ENCODE measurements around the gene EMCN.
"Not testable (repeated sequence)": the region's sequence is repeated elsewhere in the genome, so short reads cannot be mapped to it uniquely, and the experiment has no call there.

The EMCN gene

GRCh38 chr4:100369871-100370270 lies 148.0 kb downstream of the EMCN start:
- no peaks in the 10 kb centered on the region for H3K4me1 Mint-ChIP-seq
- ATAC-seq, result no peak
- H3K27me3 Mint-ChIP-seq, result no peaks in the 10 kb centered on the region
- H3K9me3 Mint-ChIP-seq, result no peaks in the 10 kb centered on the region
- no peak overlapping the region for H3K4me3 Mint-ChIP-seq
- H3K27ac Mint-ChIP-seq, result no peak overlapping the region
- H3K36me3 Mint-ChIP-seq, result no peaks in the 10 kb centered on the region

DNA sequence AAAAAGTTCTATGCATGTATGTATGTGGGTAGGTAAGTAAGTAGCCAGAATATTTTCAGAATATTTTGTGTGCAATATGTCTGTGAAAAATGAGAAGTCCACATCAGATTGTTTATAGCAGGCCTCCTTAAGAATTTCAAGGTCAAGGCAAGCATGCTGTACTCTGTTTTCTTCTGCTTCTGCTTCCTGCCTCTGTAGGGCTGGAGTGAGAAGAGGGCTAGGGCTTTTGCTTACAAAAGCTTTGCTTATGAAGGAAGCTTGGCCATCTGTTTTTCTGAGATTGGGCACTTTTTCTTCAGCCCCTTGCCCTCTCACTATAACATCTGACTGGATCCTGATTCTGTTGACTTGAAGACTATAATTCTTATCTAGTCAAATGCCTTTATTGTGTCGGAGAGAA lies 150.4 kb downstream of the EMCN start:
- H3K9me3 Mint-ChIP-seq, result no peaks in the 10 kb centered on the region
- H3K4me1 Mint-ChIP-seq, result no peaks in the 10 kb centered on the region
- no peak for ATAC-seq
- H3K27me3 Mint-ChIP-seq, result no peaks in the 10 kb centered on the region
- no peak overlapping the region for H3K4me3 Mint-ChIP-seq
- H3K27ac Mint-ChIP-seq, result no peak overlapping the region
- no peaks in the 10 kb centered on the region for H3K36me3 Mint-ChIP-seq

DNA sequence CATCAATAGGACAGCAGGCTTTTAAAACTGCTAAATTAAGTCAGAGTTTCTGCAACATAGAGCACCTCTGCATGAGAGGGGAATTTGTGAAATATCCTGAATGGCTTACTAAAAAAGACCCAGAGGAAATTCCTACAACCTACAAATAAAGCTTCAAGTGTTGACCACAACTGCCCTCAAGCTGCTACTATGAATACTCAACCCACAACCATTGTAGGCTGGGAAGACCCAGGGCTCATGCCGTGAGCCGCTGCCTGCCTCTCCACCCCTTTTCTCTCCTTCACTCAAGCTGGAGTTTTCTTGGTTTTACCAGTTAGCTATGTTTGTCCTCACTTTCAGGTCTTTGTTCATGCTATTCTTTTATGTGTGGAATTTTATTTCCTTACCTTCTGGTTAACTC lies 151.6 kb downstream of the EMCN start:
- H3K4me3 Mint-ChIP-seq, result no peak overlapping the region

DNA sequence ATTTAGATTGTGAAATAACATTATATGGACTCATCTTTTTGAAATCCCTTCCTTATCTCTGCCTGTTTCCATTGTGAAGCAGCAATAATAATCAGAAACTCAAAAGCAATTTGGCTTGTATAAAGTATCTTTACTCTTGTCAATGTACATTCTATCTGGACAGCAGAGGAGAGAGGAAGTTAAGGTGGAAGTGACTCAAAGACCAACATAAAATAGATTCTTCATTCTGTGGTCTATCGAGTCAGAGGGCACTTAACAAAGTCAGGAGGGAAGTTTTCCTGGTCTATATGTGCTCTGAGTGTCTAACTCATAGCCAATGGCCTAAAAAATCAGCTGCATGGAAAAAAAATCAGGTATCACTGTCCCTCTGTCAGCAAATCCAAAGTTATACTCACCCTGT lies 155.5 kb downstream of the EMCN start:
- Mint-ChIP-seq H3K9me3 (peaks cover 3% of the 10 kb centered on the region), H3K4me1 (no peaks in the 10 kb centered on the region), H3K27ac (no peak overlapping the region), H3K27me3 (peaks cover 16% of the 10 kb centered on the region), H3K36me3 (peaks cover 3% of the 10 kb centered on the region), H3K4me3 (no peak overlapping the region)
- no peak for ATAC-seq

More for the DNA sequence above, 151.6 kb downstream of the EMCN start:
- H3K27ac Mint-ChIP-seq, result no peak overlapping the region
- no peaks in the 10 kb centered on the region for H3K9me3 Mint-ChIP-seq
- ATAC-seq, result peak; percentile 51
- no peaks in the 10 kb centered on the region for H3K36me3 Mint-ChIP-seq
- H3K27me3 Mint-ChIP-seq, result no peaks in the 10 kb centered on the region
- no peaks in the 10 kb centered on the region for H3K4me1 Mint-ChIP-seq

GRCh38 chr4:100361336-100361735 lies 156.5 kb downstream of the EMCN start:
- H3K27me3 Mint-ChIP-seq, result peaks cover 16% of the 10 kb centered on the region
- H3K27ac Mint-ChIP-seq, result no peak overlapping the region
- no peaks in the 10 kb centered on the region for H3K4me1 Mint-ChIP-seq
- ATAC-seq, result no peak
- peaks cover 6% of the 10 kb centered on the region for H3K36me3 Mint-ChIP-seq
- H3K9me3 Mint-ChIP-seq, result peaks cover 8% of the 10 kb centered on the region
- H3K4me3 Mint-ChIP-seq, result no peak overlapping the region

DNA sequence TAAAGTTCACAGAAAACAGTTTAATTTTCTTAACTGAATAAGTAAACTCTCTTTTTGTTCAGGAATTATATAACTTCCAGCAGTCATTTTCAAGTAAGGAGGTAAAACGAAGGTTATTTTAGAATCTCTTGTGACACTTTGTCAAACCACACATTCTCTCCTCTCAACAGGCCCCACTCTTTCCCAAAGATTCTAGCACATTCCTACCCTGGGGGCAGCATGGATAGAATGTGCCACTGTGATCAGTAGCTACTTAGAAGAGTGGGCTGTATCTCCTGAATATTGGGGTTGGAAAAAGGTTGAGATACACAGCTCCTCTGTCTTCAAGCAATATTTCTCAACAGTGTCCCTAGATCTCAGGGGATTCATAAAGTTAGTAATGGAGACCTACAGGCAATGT lies 157.6 kb downstream of the EMCN start:
- peaks cover 8% of the 10 kb centered on the region for H3K9me3 Mint-ChIP-seq
- H3K27ac Mint-ChIP-seq, result no peak overlapping the region
- no peak for ATAC-seq
- H3K36me3 Mint-ChIP-seq, result peaks cover 6% of the 10 kb centered on the region
- H3K4me3 Mint-ChIP-seq, result no peak overlapping the region
- H3K4me1 Mint-ChIP-seq, result no peaks in the 10 kb centered on the region
- H3K27me3 Mint-ChIP-seq, result peaks cover 22% of the 10 kb centered on the region

DNA sequence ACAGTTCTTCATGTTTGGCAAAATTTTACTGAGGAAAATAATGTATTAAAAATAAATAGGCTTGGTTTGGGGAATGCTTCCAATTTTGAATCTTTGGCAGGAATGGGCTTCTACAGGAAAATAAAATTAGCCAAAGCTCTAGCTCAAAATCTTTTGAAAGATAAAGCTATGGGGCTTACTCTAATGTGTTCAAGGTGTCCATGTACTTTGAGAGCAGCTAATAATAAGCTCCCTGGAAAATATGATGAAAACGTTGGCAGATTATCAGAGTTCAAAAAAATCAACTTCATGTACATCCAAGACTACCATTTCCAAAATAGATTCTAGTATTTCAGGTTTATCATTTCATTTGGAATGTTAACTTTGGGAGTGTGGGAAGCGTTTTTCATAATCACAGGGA lies 158.4 kb downstream of the EMCN start:
- Mint-ChIP-seq H3K36me3 (peaks cover 6% of the 10 kb centered on the region), H3K4me3 (no peak overlapping the region), H3K4me1 (no peaks in the 10 kb centered on the region), H3K27ac (no peak overlapping the region), H3K9me3 (peaks cover 8% of the 10 kb centered on the region), H3K27me3 (peaks cover 25% of the 10 kb centered on the region)
- ATAC-seq, result no peak

DNA sequence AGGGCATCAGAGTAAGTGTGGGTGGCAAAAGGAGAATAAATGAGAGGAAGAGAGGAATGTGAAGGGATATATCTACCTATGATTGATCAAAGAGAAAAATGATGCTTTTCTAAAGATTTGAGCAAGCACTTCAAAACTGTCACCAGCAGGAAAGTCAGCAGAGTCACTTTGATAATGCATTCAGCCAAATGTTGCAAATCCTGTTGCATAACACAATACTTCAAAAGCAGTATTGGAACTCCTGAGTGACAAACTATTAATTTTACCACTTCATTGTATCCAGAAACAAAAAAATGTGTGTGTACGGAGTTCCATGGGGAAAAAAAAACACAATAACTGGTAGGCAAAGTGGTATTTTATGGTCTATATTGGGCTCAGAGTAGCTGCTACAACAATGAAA lies 160.3 kb downstream of the EMCN start:
- Mint-ChIP-seq H3K27ac (no peak overlapping the region), H3K4me1 (no peaks in the 10 kb centered on the region), H3K36me3 (peaks cover 6% of the 10 kb centered on the region), H3K4me3 (no peak overlapping the region), H3K9me3 (peaks cover 8% of the 10 kb centered on the region), H3K27me3 (peaks cover 25% of the 10 kb centered on the region)
- no peak for ATAC-seq

DNA sequence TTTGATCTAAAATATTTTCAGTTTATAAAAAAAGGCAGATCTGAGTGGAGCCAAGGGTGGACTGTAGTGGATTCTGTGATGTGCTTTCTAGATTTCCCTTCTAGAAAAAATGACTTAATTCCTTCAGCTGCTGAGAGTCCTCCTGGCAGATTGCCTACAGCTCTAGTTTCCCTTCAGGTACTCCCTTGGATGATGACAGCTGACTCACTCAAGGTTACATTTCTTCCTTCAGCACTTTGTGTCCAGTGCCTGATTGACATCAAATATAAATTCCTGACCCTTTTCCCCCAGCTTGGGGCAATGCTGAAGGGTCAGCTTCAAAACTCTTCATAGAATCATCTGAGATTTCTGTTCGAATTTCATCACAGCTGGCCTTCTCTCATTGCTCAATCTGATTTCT lies 161.7 kb downstream of the EMCN start:
- H3K4me1 Mint-ChIP-seq, result no peaks in the 10 kb centered on the region
- H3K27ac Mint-ChIP-seq, result no peak overlapping the region
- ATAC-seq, result no peak
- peaks cover 25% of the 10 kb centered on the region for H3K27me3 Mint-ChIP-seq
- H3K36me3 Mint-ChIP-seq, result peaks cover 6% of the 10 kb centered on the region
- H3K9me3 Mint-ChIP-seq, result peaks cover 13% of the 10 kb centered on the region
- no peak overlapping the region for H3K4me3 Mint-ChIP-seq

DNA sequence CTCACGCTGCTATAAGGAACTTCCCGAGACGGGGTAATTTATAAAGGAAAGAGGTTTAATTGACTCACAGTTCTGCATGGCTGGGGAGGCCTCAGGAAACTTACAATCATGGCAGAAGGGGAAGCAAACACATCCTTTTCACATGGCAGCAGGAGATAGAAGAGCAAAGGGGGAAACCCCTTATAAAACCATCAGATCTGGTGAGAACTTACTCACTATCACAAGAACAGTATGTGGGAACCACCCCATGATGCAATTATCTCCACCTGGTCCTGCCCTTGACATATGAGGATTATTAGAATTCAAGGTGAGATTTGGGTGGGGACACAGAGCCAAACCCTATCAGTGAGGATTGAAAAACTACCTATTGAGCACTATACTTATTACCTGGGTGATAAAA lies 165.5 kb downstream of the EMCN start:
- H3K27me3 Mint-ChIP-seq, H3K4me3 Mint-ChIP-seq, H3K4me1 Mint-ChIP-seq, H3K36me3 Mint-ChIP-seq, ATAC-seq, H3K27ac Mint-ChIP-seq: not testable (repeated sequence)
- peaks cover 10% of the 10 kb centered on the region for H3K9me3 Mint-ChIP-seq

- Mint-ChIP-seq H3K36me3 (no peaks in the 10 kb centered on the region), H3K27me3 (no peaks in the 10 kb centered on the region), H3K4me1 (no peaks in the 10 kb centered on the region), H3K4me3 (no peak overlapping the region), H3K27ac (no peak overlapping the region), H3K9me3 (peaks cover 5% of the 10 kb centered on the region)
- ATAC-seq, result no peak
Observed at GRCh38 chr4:100348473-100348872, 169.3 kb downstream of the EMCN start.

DNA sequence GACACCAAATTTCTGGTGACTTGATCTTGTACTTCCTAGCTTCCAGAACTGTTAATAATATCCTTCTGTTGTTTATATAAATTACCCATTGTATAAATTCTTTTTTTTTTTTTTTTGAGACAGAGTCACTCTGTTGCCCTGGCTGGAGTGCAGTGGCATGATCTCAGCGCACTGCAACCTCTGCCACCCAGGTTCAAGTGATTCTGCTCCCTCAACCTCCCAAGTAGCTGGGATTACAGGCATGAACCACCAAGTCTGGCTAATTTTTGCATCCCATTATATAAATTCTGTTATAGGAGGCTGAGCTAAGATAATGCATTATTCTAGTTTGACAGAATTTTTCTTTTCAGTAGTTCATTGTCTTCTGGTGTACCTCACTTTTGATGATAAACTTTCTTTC lies 170.6 kb downstream of the EMCN start:
- peaks cover 4% of the 10 kb centered on the region for H3K9me3 Mint-ChIP-seq
- no peak for ATAC-seq
- no peak overlapping the region for H3K27ac Mint-ChIP-seq
- H3K36me3 Mint-ChIP-seq, result no peaks in the 10 kb centered on the region
- no peaks in the 10 kb centered on the region for H3K4me1 Mint-ChIP-seq
- no peak overlapping the region for H3K4me3 Mint-ChIP-seq
- no peaks in the 10 kb centered on the region for H3K27me3 Mint-ChIP-seq

DNA sequence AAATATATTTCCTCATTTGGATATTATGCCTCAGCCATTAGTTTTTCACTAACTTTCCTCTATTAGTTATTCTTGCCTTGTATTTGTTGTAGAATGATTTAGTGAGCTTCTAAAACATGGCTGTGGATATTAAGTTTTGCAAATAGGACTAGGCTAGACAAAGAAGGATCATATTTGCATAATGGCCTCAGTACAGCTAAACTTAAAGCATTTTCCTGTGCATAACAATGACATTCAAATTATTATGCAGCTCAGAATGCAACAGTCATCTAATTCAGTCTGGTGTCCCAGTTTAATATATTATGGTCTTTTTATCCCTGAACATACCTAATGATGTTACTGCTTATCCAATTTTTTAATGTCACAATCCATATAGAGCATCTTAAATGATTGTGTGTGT lies 172.2 kb downstream of the EMCN start:
- Mint-ChIP-seq H3K9me3 (no peaks in the 10 kb centered on the region), H3K27me3 (no peaks in the 10 kb centered on the region), H3K4me1 (no peaks in the 10 kb centered on the region), H3K27ac (no peak overlapping the region), H3K4me3 (no peak overlapping the region), H3K36me3 (no peaks in the 10 kb centered on the region)
- no peak for ATAC-seq
